ENCODE data around the gene TMEM176B.

The TMEM176B gene

GRCh38 chr7:150746921-150747320 lies 53.2 kb downstream of the TMEM176B start:
- no peak for DNase-seq

DNA sequence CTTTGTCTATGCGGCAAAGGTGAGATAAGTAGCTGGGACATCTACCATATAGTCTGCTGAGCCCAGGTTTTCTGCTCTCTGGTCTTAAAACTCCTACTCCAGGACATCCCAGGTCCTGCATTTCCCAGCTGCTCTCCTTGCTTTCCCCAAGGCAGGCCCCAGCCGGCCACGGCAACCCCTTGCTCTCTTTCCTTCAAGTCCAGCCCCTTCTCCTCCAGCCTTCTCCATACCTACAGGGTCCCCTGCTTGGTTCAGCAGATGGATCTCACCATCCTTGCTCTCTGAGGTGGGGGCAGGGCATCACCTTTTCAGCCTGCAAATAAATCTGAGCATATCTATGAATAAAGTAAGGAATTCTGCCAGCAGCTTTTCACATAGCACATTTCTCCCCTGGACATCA lies 54.3 kb downstream of the TMEM176B start:
- DNase-seq, result no peak

DNA sequence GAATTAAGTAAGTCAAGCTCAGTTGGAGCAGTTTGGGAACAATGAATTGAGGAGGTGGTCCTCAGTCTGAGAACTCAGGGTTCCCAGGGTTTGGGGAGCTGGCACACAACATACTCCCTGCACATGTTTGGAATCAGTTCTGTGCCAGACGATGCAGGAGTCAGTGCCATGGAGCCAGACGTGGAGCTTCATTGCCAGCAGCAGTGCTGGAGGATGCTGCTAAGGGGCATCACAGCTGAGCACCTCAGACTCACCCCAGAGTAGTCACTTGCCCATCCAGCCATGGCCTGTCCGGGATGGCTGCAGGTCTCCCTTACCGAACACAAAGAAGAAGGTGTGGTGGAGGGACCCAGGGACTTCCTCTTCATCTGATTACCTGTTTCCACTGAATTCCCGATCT lies 55.1 kb downstream of the TMEM176B start:
- DNase-seq, result no peak

DNA sequence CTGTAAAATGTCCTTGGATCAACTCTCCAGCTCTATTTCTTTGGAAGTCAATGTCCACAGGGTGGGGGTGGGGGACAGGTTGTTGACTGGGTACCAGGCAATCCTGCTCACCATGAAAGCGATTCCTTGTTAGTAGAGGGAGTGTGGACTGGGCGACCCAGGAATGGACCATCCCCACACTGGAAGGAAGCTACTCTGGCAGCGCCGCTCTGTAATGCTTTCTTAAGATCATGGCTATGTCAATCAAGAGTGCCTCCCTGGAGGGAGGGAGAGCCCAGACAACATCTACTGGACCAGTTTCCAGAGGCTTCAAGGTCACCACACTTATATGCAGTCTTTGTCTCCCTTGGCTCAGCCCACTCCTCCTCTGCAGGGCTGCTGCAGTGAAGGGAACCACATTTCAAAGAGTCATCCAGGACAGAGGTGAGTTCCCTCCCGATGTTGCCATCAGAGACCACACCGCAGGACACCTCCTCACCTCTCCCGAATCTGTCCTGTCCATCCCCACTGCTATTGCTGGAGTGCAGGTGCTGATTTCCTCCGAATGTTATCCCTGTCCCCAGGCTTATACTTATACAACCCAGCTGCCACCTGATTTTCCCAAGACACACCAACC lies 56.0 kb downstream of the TMEM176B start:
- no peak for DNase-seq

GRCh38 chr7:150742286-150742968 lies 57.7 kb downstream of the TMEM176B start:
- no peak for DNase-seq

All from CD4-positive, alpha-beta T cell treated with Interferon gamma for 1 hour (primary cell).